Measurements from ENCODE around the gene SNRPF.
"Not testable (repeated sequence)": the region's sequence is repeated elsewhere in the genome, so short reads cannot be mapped to it uniquely, and the experiment has no call there.

Gene SNRPF

GRCh38 chr12:95858451-95859343, at the start of gene SNRPF:
Gene SNRPF, plus strand, starts transcription at chr12:95858952. Its CDS starts 122 bp downstream, at chr12:95859074.
- DNase-seq (ENCODE audit: low read depth): peak; percentile 98

- DNase-seq (ENCODE audit: low read depth): no peak
Measured at GRCh38 chr12:95809000-95809680, 49.6 kb upstream of the SNRPF start.

GRCh38 chr12:95810411-95810810, 48.3 kb upstream of the SNRPF start:
- no peak for DNase-seq (ENCODE audit: low read depth)

GRCh38 chr12:95812155-95812554, 46.6 kb upstream of the SNRPF start:
- not testable (repeated sequence) for DNase-seq (ENCODE audit: low read depth)

- peak; percentile 35 for DNase-seq (ENCODE audit: low read depth)
Measured at GRCh38 chr12:95815632-95816212, 43.0 kb upstream of the SNRPF start.

- peak; percentile 41 for DNase-seq (ENCODE audit: low read depth)
Measured at GRCh38 chr12:95820096-95820703, 38.6 kb upstream of the SNRPF start.

- no peak for DNase-seq (ENCODE audit: low read depth)
Measured at GRCh38 chr12:95829395-95829794, 29.4 kb upstream of the SNRPF start.

GRCh38 chr12:95830335-95831089, 28.2 kb upstream of the SNRPF start:
- DNase-seq (ENCODE audit: low read depth): no peak

- DNase-seq (ENCODE audit: low read depth): no peak
Measured at GRCh38 chr12:95834572-95834971, 24.2 kb upstream of the SNRPF start.

- DNase-seq (ENCODE audit: low read depth): peak; percentile 38
Measured at GRCh38 chr12:95836185-95836609, 22.6 kb upstream of the SNRPF start.

GRCh38 chr12:95836630-95837239, 22.0 kb upstream of the SNRPF start:
- peak; percentile 52 for DNase-seq (ENCODE audit: low read depth)

- no peak for DNase-seq (ENCODE audit: low read depth)
Measured at GRCh38 chr12:95837240-95838038, 21.3 kb upstream of the SNRPF start.

- peak; percentile 94 for DNase-seq (ENCODE audit: low read depth)
Measured at GRCh38 chr12:95838125-95838524, 20.6 kb upstream of the SNRPF start.

GRCh38 chr12:95842426-95842825, 16.3 kb upstream of the SNRPF start:
- not testable (repeated sequence) for DNase-seq (ENCODE audit: low read depth)

GRCh38 chr12:95848575-95849388, 10.0 kb upstream of the SNRPF start:
- DNase-seq (ENCODE audit: low read depth): peak; percentile 39

- DNase-seq (ENCODE audit: low read depth): no peak
Measured at GRCh38 chr12:95851606-95852005, 7.1 kb upstream of the SNRPF start.

GRCh38 chr12:95852133-95852532, 6.6 kb upstream of the SNRPF start:
- no peak for DNase-seq (ENCODE audit: low read depth)

- DNase-seq (ENCODE audit: low read depth): no peak
Measured at GRCh38 chr12:95857156-95857555, 1.6 kb upstream of the SNRPF start.

GRCh38 chr12:95857799-95858198, 953 bp upstream of the SNRPF start:
- no peak for DNase-seq (ENCODE audit: low read depth)
